ENCODE measurements around the gene STAM.

STAM gene

GRCh38 chr10:17648243-17649035 lies 4.5 kb downstream of the STAM start:
- DNase-seq, result no peak

GRCh38 chr10:17649052-17649451 lies 5.1 kb downstream of the STAM start:
- DNase-seq, result no peak

GRCh38 chr10:17649836-17650235 lies 5.9 kb downstream of the STAM start:
- no peak for DNase-seq

- DNase-seq, result no peak
Observed at GRCh38 chr10:17650416-17650815, 6.5 kb downstream of the STAM start.

- DNase-seq, result no peak
Observed at GRCh38 chr10:17651896-17652295, 7.9 kb downstream of the STAM start.

GRCh38 chr10:17652585-17652984 lies 8.6 kb downstream of the STAM start:
- DNase-seq, result no peak

- DNase-seq, result no peak
Observed at GRCh38 chr10:17655009-17655408, 11.1 kb downstream of the STAM start.

GRCh38 chr10:17655567-17656146 lies 11.7 kb downstream of the STAM start:
- no peak for DNase-seq

GRCh38 chr10:17657103-17657500 lies 13.2 kb downstream of the STAM start:
- DNase-seq, result no peak

GRCh38 chr10:17659365-17659764 lies 15.4 kb downstream of the STAM start:
- no peak for DNase-seq

GRCh38 chr10:17660921-17661320 lies 17.0 kb downstream of the STAM start:
- no peak for DNase-seq

GRCh38 chr10:17661510-17661909 lies 17.6 kb downstream of the STAM start:
- DNase-seq, result no peak

- DNase-seq, result no peak
Observed at GRCh38 chr10:17662193-17663138, 18.5 kb downstream of the STAM start.

- DNase-seq, result no peak
Observed at GRCh38 chr10:17663450-17663849, 19.5 kb downstream of the STAM start.

GRCh38 chr10:17665747-17666146 lies 21.8 kb downstream of the STAM start:
- DNase-seq, result no peak

GRCh38 chr10:17668435-17669184 lies 24.7 kb downstream of the STAM start:
- no peak for DNase-seq

- DNase-seq, result no peak
Observed at GRCh38 chr10:17669185-17669872, 25.4 kb downstream of the STAM start.

GRCh38 chr10:17671307-17671706 lies 27.4 kb downstream of the STAM start:
- DNase-seq, result no peak

- no peak for DNase-seq
Observed at GRCh38 chr10:17673471-17674061, 29.6 kb downstream of the STAM start.

- DNase-seq, result no peak
Observed at GRCh38 chr10:17674566-17674965, 30.6 kb downstream of the STAM start.

GRCh38 chr10:17675638-17676037 lies 31.7 kb downstream of the STAM start:
- DNase-seq, result no peak

- no peak for DNase-seq
Observed at GRCh38 chr10:17676919-17677318, 33.0 kb downstream of the STAM start.

All from left hindlimb (tissue), 1 donor.